Activated CD8-positive, alpha-beta memory T cell treated with anti-CD3 and anti-CD28 coated beads, Interleukin-2, amount 50 U/mL, for 1 hour (primary cell): ENCODE measurements around the gene AGAP3.

Source experiments
- DNase-seq: peaks from one replicate; pipeline ENCODE4 v3.0.0-alpha.2; 2020; ENCODE audit errors: extremely low read depth

Gene AGAP3

GRCh38 chr7:151109094-151110048, 23.1 kb downstream of the AGAP3 start:
- DNase-seq: no peak

GRCh38 chr7:151110236-151110940, 24.1 kb downstream of the AGAP3 start:
- no peak for DNase-seq

GRCh38 chr7:151110941-151111645, 24.8 kb downstream of the AGAP3 start:
- peak; percentile 27 for DNase-seq

- no peak for DNase-seq
Observed at GRCh38 chr7:151113344-151114150, 27.3 kb downstream of the AGAP3 start.

GRCh38 chr7:151114151-151115090, 28.1 kb downstream of the AGAP3 start:
- no peak for DNase-seq

GRCh38 chr7:151115121-151115835, 29.0 kb downstream of the AGAP3 start:
- DNase-seq: no peak

- DNase-seq: no peak
Observed at GRCh38 chr7:151115836-151116418, 29.7 kb downstream of the AGAP3 start.

- DNase-seq: no peak
Observed at GRCh38 chr7:151116603-151117440, 30.5 kb downstream of the AGAP3 start.

GRCh38 chr7:151117565-151117964, 31.3 kb downstream of the AGAP3 start:
- no peak for DNase-seq

- no peak for DNase-seq
Observed at GRCh38 chr7:151118108-151119054, 32.1 kb downstream of the AGAP3 start.

- no peak for DNase-seq
Observed at GRCh38 chr7:151119055-151119415, 32.8 kb downstream of the AGAP3 start.

- no peak for DNase-seq
Observed at GRCh38 chr7:151119902-151120301, 33.6 kb downstream of the AGAP3 start.

GRCh38 chr7:151120896-151121295, 34.6 kb downstream of the AGAP3 start:
- DNase-seq: no peak

GRCh38 chr7:151121380-151122170, 35.3 kb downstream of the AGAP3 start:
- no peak for DNase-seq

GRCh38 chr7:151122276-151122675, 36.0 kb downstream of the AGAP3 start:
- DNase-seq: no peak

- no peak for DNase-seq
Observed at GRCh38 chr7:151122796-151123157, 36.5 kb downstream of the AGAP3 start.
